Gastrocnemius medialis (tissue), 4 donors: Measurements from ENCODE around the gene EPHX1.

Source experiments
- POLR2A ChIP-seq, 2 donors: fragments of 450-650 bp; IDR thresholded peaks; one replicate each; pipeline ENCODE4 v1.6.1; 2017; ENCODE audit warnings: antibody characterized with exemption in 2 of 2, mild to moderate bottlenecking in 2 of 2, moderate library complexity in 2 of 2
- TF ChIP-seq, protein P1 (sequence below), 5 experiments: fragments of 450-650 bp in 3 of 5; fragments of 200-600 bp in 2 of 5; sonication (generic) in 2 of 5; IDR thresholded peaks in 4 of 5; conservative IDR thresholded peaks in 1 of 5; 1 replicate in 4 of 5; 2 replicates in 1 of 5; pipeline ENCODE4 v1.5.1; 2016 to 2019; ENCODE audit warnings: antibody characterized with exemption in 5 of 5, mild to moderate bottlenecking in 3 of 5, moderate library complexity in 3 of 5

DNA sequence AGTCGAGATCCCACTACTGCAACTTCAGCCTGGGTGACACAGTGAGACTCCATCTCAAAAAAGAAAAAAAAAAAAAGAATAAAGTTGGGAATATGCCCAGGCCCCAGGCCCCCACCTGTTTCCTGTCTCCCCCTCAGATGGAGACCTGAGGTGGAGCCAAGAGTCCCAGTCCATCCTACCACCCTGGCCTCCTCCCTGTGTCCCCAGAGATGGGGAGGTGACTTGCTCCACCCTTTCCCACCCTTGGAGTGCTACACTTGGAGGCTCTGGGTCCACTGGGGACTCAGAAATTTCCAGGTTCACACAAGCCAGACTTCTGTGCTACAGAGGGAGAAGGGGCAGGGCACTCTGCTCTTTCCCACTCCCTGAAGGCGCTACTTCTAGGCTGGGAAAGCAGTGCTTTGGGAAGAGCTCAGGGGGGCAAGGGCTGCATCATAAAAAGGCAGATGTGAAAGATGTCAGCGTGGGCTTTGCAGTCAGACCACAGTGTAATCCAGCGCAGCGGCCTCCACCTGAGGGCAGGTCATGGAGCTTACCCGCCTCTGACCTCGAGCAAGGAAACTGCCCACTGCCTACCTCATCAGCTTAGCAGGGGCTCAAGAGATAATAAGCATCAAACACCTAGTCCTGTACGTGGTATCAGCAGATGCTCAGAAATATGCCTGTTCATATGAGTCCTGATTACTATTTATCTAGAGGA is 58.9 kb downstream of the EPHX1 start:
- TF ChIP-seq, protein P1, sequence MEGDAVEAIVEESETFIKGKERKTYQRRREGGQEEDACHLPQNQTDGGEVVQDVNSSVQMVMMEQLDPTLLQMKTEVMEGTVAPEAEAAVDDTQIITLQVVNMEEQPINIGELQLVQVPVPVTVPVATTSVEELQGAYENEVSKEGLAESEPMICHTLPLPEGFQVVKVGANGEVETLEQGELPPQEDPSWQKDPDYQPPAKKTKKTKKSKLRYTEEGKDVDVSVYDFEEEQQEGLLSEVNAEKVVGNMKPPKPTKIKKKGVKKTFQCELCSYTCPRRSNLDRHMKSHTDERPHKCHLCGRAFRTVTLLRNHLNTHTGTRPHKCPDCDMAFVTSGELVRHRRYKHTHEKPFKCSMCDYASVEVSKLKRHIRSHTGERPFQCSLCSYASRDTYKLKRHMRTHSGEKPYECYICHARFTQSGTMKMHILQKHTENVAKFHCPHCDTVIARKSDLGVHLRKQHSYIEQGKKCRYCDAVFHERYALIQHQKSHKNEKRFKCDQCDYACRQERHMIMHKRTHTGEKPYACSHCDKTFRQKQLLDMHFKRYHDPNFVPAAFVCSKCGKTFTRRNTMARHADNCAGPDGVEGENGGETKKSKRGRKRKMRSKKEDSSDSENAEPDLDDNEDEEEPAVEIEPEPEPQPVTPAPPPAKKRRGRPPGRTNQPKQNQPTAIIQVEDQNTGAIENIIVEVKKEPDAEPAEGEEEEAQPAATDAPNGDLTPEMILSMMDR (IDR thresholded peaks at IDR 0.05 in 4 of 5, conservative IDR thresholded peaks at IDR 0.05 in 1 of 5) = no peak
- TF ChIP-seq POLR2A (IDR thresholded peaks at IDR 0.05) = no peak
